ENCODE results near the gene RAB38.

Gene RAB38

DNA sequence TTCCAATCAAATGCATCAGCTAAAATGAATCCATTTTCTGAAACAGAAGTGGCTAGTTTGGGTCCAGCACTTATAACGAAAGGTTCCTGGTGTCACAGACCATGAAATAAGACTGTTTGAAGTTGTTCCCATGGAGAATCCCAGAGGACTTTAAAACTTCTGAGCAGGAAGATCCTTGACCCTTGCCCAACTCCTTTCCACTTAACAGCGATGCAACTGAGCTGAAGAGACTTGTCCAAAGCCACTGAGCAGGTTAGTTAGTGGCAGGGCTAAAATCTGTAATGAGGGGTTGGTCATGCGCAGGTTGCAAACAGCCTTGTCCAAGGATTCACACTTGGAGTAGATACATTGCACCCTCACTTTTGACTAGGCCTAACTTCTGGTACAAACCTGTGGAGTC lies 1.3 kb downstream of the RAB38 start:
- H3K27ac ChIP-seq (ENCODE audit: extremely low read depth, low read depth, low read length), result no peak overlapping the region
- H3K4me1 ChIP-seq (ENCODE audit: control insufficient read depth, insufficient read depth, low read length), result peaks cover 4% of the 10 kb centered on the region
- no peak overlapping the region for H3K4me3 ChIP-seq (ENCODE audit: low read depth, low read length)
- POLR2A ChIA-PET, result no interaction called here
- no peaks in the 10 kb centered on the region for H3K9me3 ChIP-seq (ENCODE audit: control insufficient read depth, insufficient read depth, low read depth, low read length)
- H3K36me3 ChIP-seq (ENCODE audit: control insufficient read depth in 2 of 2, insufficient read depth in 1 of 2, low read length in 2 of 2), result peaks cover 0 to 7% of the 10 kb centered on the region in 2 experiments; a peak in 1 of 3 replicates
- TF ChIP-seq, protein P1, sequence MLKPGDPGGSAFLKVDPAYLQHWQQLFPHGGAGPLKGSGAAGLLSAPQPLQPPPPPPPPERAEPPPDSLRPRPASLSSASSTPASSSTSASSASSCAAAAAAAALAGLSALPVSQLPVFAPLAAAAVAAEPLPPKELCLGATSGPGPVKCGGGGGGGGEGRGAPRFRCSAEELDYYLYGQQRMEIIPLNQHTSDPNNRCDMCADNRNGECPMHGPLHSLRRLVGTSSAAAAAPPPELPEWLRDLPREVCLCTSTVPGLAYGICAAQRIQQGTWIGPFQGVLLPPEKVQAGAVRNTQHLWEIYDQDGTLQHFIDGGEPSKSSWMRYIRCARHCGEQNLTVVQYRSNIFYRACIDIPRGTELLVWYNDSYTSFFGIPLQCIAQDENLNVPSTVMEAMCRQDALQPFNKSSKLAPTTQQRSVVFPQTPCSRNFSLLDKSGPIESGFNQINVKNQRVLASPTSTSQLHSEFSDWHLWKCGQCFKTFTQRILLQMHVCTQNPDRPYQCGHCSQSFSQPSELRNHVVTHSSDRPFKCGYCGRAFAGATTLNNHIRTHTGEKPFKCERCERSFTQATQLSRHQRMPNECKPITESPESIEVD (tag by site-specific recombination; IDR thresholded peaks at IDR 0.05), result no peak
- TF ChIP-seq ZNF585B (tag by site-specific recombination; IDR thresholded peaks at IDR 0.05), result no peak
- CTCF ChIA-PET, result interaction anchor here (0.7 kb wide), 1 partner anchor 158 kb away, joined by 3 read pairs; no protein-coding TSS in a partner anchor

GRCh38 chr11:88171982-88172381 lies 3.3 kb downstream of the RAB38 start:
- ChIA-PET POLR2A (no interaction called here), CTCF (interaction anchor here (1.3 kb wide), 1 partner anchor 380 kb away, joined by 4 read pairs; no protein-coding TSS in a partner anchor)
- Histone ChIP-seq H3K27ac (ENCODE audit: extremely low read depth, low read depth, low read length) (no peak overlapping the region), H3K36me3 (ENCODE audit: control insufficient read depth in 2 of 2, insufficient read depth in 1 of 2, low read length in 2 of 2) (peaks cover 0 to 7% of the 10 kb centered on the region in 2 experiments; a peak in 1 of 3 replicates), H3K4me3 (ENCODE audit: low read depth, low read length) (no peak overlapping the region), H3K4me1 (ENCODE audit: control insufficient read depth, insufficient read depth, low read length) (peaks cover 4% of the 10 kb centered on the region), H3K9me3 (ENCODE audit: control insufficient read depth, insufficient read depth, low read depth, low read length) (no peaks in the 10 kb centered on the region)
- TF ChIP-seq, protein P2, sequence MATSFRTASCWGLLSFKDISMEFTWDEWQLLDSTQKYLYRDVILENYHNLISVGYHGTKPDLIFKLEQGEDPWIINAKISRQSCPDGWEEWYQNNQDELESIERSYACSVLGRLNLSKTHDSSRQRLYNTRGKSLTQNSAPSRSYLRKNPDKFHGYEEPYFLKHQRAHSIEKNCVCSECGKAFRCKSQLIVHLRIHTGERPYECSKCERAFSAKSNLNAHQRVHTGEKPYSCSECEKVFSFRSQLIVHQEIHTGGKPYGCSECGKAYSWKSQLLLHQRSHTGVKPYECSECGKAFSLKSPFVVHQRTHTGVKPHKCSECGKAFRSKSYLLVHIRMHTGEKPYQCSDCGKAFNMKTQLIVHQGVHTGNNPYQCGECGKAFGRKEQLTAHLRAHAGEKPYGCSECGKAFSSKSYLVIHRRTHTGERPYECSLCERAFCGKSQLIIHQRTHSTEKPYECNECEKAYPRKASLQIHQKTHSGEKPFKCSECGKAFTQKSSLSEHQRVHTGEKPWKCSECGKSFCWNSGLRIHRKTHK (tag by site-specific recombination; IDR thresholded peaks at IDR 0.05), result no peak
- TF ChIP-seq SCRT1 (tag by site-specific recombination; IDR thresholded peaks at IDR 0.05; ENCODE audit: borderline replicate concordance) (no peak), ZNF548 (tag by site-specific recombination; IDR thresholded peaks at IDR 0.05) (no peak), ZNF311 (tag by site-specific recombination; IDR thresholded peaks at IDR 0.05; ENCODE audit: borderline replicate concordance) (no peak), ZEB2 (tag by site-specific recombination; IDR thresholded peaks at IDR 0.05) (no peak), ZNF621 (tag by site-specific recombination; IDR thresholded peaks at IDR 0.05) (no peak), ZNF623 (tag by site-specific recombination; IDR thresholded peaks at IDR 0.05) (no peak), ZNF2 (tag by site-specific recombination; IDR thresholded peaks at IDR 0.05) (no peak), ZNF626 (tag by site-specific recombination; IDR thresholded peaks at IDR 0.05) (no peak), SALL2 (tag by site-specific recombination; IDR thresholded peaks at IDR 0.05; ENCODE audit: borderline replicate concordance) (no peak), ZNF184 (tag by site-specific recombination; IDR thresholded peaks at IDR 0.05) (no peak), ZNF670 (tag by site-specific recombination; IDR thresholded peaks at IDR 0.05; ENCODE audit: low read depth) (no peak), ZBTB7A (tag by site-specific recombination; IDR thresholded peaks at IDR 0.05; ENCODE audit: low read depth) (no peak), PBX3 (CRISPR knock-in tag; IDR thresholded peaks at IDR 0.05) (no peak), ZNF19 (tag by site-specific recombination; IDR thresholded peaks at IDR 0.05; ENCODE audit: low read depth) (no peak), ZFP69B (tag by site-specific recombination; IDR thresholded peaks at IDR 0.05) (no peak), SP2 (tag by site-specific recombination; IDR thresholded peaks at IDR 0.05) (no peak)
- TF ChIP-seq, protein P3, sequence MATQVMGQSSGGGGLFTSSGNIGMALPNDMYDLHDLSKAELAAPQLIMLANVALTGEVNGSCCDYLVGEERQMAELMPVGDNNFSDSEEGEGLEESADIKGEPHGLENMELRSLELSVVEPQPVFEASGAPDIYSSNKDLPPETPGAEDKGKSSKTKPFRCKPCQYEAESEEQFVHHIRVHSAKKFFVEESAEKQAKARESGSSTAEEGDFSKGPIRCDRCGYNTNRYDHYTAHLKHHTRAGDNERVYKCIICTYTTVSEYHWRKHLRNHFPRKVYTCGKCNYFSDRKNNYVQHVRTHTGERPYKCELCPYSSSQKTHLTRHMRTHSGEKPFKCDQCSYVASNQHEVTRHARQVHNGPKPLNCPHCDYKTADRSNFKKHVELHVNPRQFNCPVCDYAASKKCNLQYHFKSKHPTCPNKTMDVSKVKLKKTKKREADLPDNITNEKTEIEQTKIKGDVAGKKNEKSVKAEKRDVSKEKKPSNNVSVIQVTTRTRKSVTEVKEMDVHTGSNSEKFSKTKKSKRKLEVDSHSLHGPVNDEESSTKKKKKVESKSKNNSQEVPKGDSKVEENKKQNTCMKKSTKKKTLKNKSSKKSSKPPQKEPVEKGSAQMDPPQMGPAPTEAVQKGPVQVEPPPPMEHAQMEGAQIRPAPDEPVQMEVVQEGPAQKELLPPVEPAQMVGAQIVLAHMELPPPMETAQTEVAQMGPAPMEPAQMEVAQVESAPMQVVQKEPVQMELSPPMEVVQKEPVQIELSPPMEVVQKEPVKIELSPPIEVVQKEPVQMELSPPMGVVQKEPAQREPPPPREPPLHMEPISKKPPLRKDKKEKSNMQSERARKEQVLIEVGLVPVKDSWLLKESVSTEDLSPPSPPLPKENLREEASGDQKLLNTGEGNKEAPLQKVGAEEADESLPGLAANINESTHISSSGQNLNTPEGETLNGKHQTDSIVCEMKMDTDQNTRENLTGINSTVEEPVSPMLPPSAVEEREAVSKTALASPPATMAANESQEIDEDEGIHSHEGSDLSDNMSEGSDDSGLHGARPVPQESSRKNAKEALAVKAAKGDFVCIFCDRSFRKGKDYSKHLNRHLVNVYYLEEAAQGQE (tag by site-specific recombination; IDR thresholded peaks at IDR 0.05), result no peak

Data from HEK293 (cell line).